ENCODE results near the gene TUBGCP2.

GRCh38 chr10:133260895-133261725 lies 47.6 kb downstream of the TUBGCP2 start:
- TF ChIP-seq, protein P1, sequence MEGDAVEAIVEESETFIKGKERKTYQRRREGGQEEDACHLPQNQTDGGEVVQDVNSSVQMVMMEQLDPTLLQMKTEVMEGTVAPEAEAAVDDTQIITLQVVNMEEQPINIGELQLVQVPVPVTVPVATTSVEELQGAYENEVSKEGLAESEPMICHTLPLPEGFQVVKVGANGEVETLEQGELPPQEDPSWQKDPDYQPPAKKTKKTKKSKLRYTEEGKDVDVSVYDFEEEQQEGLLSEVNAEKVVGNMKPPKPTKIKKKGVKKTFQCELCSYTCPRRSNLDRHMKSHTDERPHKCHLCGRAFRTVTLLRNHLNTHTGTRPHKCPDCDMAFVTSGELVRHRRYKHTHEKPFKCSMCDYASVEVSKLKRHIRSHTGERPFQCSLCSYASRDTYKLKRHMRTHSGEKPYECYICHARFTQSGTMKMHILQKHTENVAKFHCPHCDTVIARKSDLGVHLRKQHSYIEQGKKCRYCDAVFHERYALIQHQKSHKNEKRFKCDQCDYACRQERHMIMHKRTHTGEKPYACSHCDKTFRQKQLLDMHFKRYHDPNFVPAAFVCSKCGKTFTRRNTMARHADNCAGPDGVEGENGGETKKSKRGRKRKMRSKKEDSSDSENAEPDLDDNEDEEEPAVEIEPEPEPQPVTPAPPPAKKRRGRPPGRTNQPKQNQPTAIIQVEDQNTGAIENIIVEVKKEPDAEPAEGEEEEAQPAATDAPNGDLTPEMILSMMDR (IDR thresholded peaks at IDR 0.05 in 2 of 3, conservative IDR thresholded peaks at IDR 0.05 in 1 of 3; ENCODE audit: borderline replicate concordance in 1 of 3, insufficient read depth in 1 of 3, low read depth in 2 of 3, low read length in 2 of 3) = no peak
- no peak for TF ChIP-seq SIN3A (IDR thresholded peaks at IDR 0.05; ENCODE audit: low read depth)
- no peak for TF ChIP-seq EZH2 (IDR thresholded peaks at IDR 0.05)
- TF ChIP-seq REST (IDR thresholded peaks at IDR 0.05; ENCODE audit: low read depth) = no peak
- TF ChIP-seq POLR2AphosphoS5 (IDR thresholded peaks at IDR 0.05; ENCODE audit: low read depth, low read length) = no peak; the same call in 1 of the 2 replicates
- peak; percentile 55 for TF ChIP-seq MAX (IDR thresholded peaks at IDR 0.05)
- TF ChIP-seq EZH2phosphoT487 (IDR thresholded peaks at IDR 0.05; ENCODE audit: borderline replicate concordance) = no peak
- no peak for TF ChIP-seq CEBPB (IDR thresholded peaks at IDR 0.05; ENCODE audit: low read depth)
- no peak for TF ChIP-seq POLR2A (IDR thresholded peaks at IDR 0.05; ENCODE audit: borderline replicate concordance, extremely low read depth, insufficient read depth, insufficient read length)
